Skeletal muscle tissue (tissue), 4 donors: ENCODE results near the gene MCL1. TPM values are rescaled to one million over a fixed set of nuclear protein-coding genes. Genes with fewer than 3 reads are reported as not detected.
A peak's percentile ranks its signal among the peaks of the same experiment; 100 is the strongest.

ENCODE experiments used
- H3K27ac ChIP-seq: one replicate; pipeline ENCODE4 v1.7.0; 2013; ENCODE audit warnings: mild to moderate bottlenecking, low read depth, low read length, inconsistent platforms
- H3K27me3 ChIP-seq, 3 donors: one replicate each; pipeline ENCODE4 v1.7.0; 2013; ENCODE audit warnings: low read length in 3 of 3; ENCODE audit not compliant: control insufficient read depth in 3 of 3, insufficient read depth in 3 of 3
- H3K36me3 ChIP-seq, 3 donors: one replicate each; pipeline ENCODE4 v1.7.0; 2013; ENCODE audit warnings: low read length in 3 of 3; ENCODE audit not compliant: control insufficient read depth in 3 of 3, insufficient read depth in 3 of 3
- H3K4me1 ChIP-seq, 3 donors: one replicate each; pipeline ENCODE4 v1.7.0; 2013; ENCODE audit warnings: low read length in 3 of 3, mild to moderate bottlenecking in 3 of 3; ENCODE audit not compliant: control insufficient read depth in 3 of 3, insufficient read depth in 3 of 3
- H3K4me3 ChIP-seq, 3 donors: one replicate each; pipeline ENCODE4 v1.7.0; 2013; ENCODE audit warnings: low read length in 3 of 3
- H3K9ac ChIP-seq, 3 donors: one replicate each; pipeline ENCODE4 v1.7.0; 2013; ENCODE audit warnings: low read length in 3 of 3, mild to moderate bottlenecking in 3 of 3, moderate library complexity in 2 of 3, low read depth in 1 of 3
- H3K9me3 ChIP-seq, 3 donors: one replicate each; pipeline ENCODE4 v1.7.0; 2013; ENCODE audit warnings: low read length in 3 of 3; ENCODE audit not compliant: control insufficient read depth in 3 of 3
- total RNA-seq: library from RNA; depleted of rRNA; stranded (reverse); fragments of >200 nt; gene quantifications from one replicate; pipeline ENCODE4 v1.2.3, GENCODE V29; 2014
- donor health status: Osteomylitis.

The MCL1 gene
- total RNA-seq, 1 donor from 2014 or later: 157 TPM

DNA sequence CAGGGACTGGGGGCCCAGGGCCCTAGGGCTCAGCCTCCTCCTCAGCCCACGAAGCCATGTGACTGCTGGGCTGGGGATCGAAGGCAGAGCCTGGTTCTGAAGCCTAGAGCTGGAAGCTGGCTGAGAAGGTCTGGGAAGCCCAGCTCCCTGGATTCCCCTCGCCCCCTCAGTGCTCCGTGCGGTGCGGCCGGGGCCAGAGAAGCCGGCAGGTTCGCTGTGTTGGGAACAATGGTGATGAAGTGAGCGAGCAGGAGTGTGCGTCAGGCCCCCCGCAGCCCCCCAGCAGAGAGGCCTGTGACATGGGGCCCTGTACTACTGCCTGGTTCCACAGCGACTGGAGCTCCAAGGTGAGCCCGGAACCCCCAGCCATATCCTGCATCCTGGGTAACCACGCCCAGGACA is 21.1 kb downstream of the MCL1 start:
- Histone ChIP-seq H3K27me3 (no peaks in the 10 kb centered on the region), H3K4me3 (peak overlapping the region in 1 of 3 donors; percentile 20), H3K9me3 (no peaks in the 10 kb centered on the region), H3K36me3 (peaks cover 12 to 21% (median 15%) of the 10 kb centered on the region in 3 donors), H3K4me1 (peaks cover 38 to 55% (median 44%) of the 10 kb centered on the region in 3 donors), H3K27ac (peak overlapping the region; percentile 100), H3K9ac (no peak overlapping the region)

DNA sequence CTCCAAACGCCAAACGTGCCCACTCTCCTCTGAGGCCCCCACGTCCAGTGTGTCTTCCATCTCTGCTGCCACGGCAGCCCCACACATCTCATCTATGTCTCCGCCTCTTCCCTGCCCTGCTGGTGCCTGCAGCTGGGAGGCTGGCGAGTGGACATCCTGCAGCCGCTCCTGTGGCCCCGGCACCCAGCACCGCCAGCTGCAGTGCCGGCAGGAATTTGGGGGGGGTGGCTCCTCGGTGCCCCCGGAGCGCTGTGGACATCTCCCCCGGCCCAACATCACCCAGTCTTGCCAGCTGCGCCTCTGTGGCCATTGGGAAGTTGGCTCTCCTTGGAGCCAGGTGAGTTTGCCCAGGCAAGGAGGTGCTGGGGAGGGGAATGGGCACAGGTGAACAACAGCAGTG is 21.6 kb downstream of the MCL1 start:
- Histone ChIP-seq H3K27me3 (no peaks in the 10 kb centered on the region), H3K9me3 (no peaks in the 10 kb centered on the region), H3K4me3 (no peak overlapping the region), H3K9ac (no peak overlapping the region), H3K27ac (peak overlapping the region; percentile 100), H3K36me3 (peaks cover 12 to 21% (median 15%) of the 10 kb centered on the region in 3 donors), H3K4me1 (peaks cover 37 to 55% (median 43%) of the 10 kb centered on the region in 3 donors)

DNA sequence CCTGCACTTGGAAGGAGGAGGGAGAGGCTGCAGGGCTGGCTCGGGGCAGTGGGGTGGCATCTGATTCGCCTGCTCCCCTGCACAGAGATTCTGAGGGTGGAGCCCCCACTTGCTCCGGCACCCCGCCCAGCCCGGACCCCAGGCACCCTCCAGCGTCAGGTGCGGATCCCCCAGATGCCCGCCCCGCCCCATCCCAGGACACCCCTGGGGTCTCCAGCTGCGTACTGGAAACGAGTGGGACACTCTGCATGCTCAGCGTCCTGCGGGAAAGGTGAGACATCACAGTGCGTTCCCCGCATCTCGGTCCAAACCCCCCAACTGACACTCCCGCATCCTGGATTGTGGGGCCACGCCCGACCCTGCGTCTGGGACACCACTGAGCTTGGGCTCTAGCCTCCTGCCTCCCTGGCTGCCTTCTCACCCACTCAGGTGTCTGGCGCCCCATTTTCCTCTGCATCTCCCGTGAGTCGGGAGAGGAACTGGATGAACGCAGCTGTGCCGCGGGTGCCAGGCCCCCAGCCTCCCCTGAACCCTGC is 22.3 kb downstream of the MCL1 start:
- no peaks in the 10 kb centered on the region for H3K27me3 ChIP-seq
- H3K4me1 ChIP-seq: peaks cover 37 to 55% (median 42%) of the 10 kb centered on the region in 3 donors
- H3K9me3 ChIP-seq: no peaks in the 10 kb centered on the region
- no peak overlapping the region for H3K27ac ChIP-seq
- H3K36me3 ChIP-seq: peaks cover 12 to 21% (median 15%) of the 10 kb centered on the region in 3 donors
- no peak overlapping the region for H3K9ac ChIP-seq
- no peak overlapping the region for H3K4me3 ChIP-seq

DNA sequence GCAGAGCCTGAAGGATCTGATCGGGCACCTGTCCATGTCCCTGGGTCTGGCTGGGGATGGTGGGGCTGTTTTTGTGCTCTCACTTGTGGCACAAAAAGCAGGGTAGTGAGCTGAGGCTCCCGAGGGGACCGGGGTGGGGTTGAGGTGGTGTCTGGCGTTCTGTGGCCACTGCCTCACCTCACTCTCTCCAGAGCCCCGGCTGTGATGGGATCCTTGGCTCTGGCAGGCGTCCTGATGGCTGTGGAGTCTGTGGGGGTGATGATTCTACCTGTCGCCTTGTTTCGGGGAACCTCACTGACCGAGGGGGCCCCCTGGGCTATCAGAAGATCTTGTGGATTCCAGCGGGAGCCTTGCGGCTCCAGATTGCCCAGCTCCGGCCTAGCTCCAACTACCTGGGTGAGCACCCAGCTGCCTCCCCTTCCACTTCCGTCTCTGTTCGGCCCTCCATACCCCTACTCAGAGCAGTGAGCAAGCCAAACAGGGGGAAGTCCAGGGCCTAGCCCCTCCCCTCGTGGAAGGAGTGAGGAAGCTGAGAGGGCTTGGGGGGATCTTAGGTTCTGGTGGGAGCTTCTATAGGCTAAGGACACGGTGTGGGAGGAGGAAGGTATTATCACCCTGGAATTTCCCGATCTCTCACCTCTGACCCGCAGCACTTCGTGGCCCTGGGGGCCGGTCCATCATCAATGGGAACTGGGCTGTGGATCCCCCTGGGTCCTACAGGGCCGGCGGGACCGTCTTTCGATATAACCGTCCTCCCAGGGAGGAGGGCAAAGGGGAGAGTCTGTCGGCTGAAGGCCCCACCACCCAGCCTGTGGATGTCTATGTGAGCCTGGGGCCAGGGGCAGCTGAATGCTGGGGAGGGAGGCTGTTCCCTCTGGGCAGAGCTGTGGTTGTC is 23.2 kb downstream of the MCL1 start:
- no peak overlapping the region for H3K4me3 ChIP-seq
- H3K36me3 ChIP-seq: peaks cover 12 to 21% (median 15%) of the 10 kb centered on the region in 3 donors
- H3K27ac ChIP-seq: no peak overlapping the region
- no peaks in the 10 kb centered on the region for H3K9me3 ChIP-seq
- peaks cover 39 to 57% (median 41%) of the 10 kb centered on the region in 3 donors for H3K4me1 ChIP-seq
- H3K9ac ChIP-seq: no peak overlapping the region
- H3K27me3 ChIP-seq: no peaks in the 10 kb centered on the region

DNA sequence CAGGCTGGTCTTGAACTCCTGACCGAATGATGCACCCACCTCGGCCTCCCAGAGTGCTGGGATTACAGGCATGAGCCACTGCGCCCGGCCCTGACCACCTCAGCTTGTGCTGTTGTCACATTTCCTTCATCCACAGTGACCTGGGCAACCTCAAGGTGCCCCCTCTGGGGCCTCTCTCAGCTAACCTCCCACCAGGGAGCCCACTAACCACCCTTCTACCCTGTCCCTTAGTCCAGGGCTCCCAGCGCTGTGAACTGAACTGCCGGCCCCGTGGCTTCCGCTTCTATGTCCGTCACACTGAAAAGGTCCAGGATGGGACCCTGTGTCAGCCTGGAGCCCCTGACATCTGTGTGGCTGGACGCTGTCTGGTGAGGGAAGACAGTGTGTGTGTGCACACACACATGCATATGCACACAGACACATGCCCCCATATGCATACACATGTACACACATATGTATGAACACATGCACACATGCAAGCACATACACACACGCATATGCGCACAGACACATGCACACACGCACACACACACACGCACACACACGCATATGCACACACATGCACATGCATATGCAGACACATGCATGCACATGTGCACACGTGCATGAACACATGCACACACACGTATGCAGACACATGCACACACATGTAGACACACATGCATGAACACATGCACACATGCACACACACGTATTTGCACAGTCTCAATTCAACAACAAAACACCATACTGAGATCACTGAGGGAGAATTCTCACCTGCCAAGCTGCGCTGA is 24.0 kb downstream of the MCL1 start:
- Histone ChIP-seq H3K9ac (no peak overlapping the region), H3K36me3 (peaks cover 12 to 21% (median 15%) of the 10 kb centered on the region in 3 donors), H3K4me3 (no peak overlapping the region), H3K27me3 (no peaks in the 10 kb centered on the region), H3K27ac (no peak overlapping the region), H3K4me1 (peaks cover 37 to 57% (median 40%) of the 10 kb centered on the region in 3 donors), H3K9me3 (no peaks in the 10 kb centered on the region)

DNA sequence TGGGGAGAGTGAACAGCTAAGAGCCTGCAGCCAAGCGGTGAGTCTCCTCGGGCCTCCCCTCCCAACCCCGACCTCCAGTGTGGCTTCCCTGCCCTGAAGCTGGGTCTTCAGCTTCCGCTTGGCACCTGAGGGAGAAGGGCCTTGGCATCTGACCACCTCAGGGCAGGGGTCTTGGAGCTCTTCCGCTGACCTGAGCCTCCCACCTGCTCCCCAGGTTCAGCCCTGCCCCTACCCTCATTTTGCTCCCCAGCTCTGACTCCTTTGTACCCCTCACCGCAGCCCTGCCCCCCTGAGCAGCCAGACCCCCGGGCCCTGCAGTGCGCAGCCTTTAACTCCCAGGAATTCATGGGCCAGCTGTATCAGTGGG is 25.3 kb downstream of the MCL1 start:
- Histone ChIP-seq H3K9ac (no peak overlapping the region), H3K27me3 (no peaks in the 10 kb centered on the region), H3K4me1 (peaks cover 33 to 52% (median 33%) of the 10 kb centered on the region in 3 donors), H3K36me3 (peaks cover 12 to 21% (median 15%) of the 10 kb centered on the region in 3 donors), H3K9me3 (no peaks in the 10 kb centered on the region), H3K4me3 (no peak overlapping the region), H3K27ac (no peak overlapping the region)

DNA sequence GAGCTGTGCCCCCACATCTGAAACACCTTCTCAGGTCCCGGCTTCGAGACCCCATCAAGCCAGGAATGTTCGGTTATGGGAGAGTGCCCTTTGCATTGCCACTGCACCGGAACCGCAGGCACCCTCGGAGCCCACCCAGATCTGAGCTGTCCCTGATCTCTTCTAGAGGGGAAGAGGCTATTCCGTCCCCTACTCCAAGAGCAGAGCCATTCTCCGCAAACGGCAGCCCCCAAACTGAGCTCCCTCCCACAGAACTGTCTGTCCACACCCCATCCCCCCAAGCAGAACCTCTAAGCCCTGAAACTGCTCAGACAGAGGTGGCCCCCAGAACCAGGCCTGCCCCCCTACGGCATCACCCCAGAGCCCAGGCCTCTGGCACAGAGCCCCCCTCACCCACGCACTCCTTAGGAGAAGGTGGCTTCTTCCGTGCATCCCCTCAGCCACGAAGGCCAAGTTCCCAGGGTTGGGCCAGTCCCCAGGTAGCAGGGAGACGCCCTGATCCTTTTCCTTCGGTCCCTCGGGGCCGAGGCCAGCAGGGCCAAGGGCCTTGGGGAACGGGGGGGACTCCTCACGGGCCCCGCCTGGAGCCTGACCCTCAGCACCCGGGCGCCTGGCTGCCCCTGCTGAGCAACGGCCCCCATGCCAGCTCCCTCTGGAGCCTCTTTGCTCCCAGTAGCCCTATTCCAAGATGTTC is 25.9 kb downstream of the MCL1 start:
- peaks cover 12 to 21% (median 15%) of the 10 kb centered on the region in 3 donors for H3K36me3 ChIP-seq
- no peaks in the 10 kb centered on the region for H3K9me3 ChIP-seq
- peaks cover 29 to 49% (median 32%) of the 10 kb centered on the region in 3 donors for H3K4me1 ChIP-seq
- H3K27me3 ChIP-seq: no peaks in the 10 kb centered on the region
- H3K9ac ChIP-seq: no peak overlapping the region
- no peak overlapping the region for H3K27ac ChIP-seq
- H3K4me3 ChIP-seq: no peak overlapping the region

DNA sequence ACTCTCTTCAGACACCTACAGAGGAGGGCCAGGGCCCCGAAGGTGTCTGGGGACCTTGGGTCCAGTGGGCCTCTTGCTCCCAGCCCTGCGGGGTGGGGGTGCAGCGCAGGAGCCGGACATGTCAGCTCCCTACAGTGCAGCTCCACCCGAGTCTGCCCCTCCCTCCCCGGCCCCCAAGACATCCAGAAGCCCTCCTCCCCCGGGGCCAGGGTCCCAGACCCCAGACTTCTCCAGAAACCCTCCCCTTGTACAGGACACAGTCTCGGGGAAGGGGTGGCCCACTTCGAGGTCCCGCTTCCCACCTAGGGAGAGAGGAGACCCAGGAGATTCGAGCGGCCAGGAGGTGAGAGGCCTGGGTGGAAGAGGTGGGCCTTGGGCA is 26.5 kb downstream of the MCL1 start:
- Histone ChIP-seq H3K36me3 (peaks cover 11 to 17% (median 12%) of the 10 kb centered on the region in 3 donors), H3K27ac (peak overlapping the region; percentile 90), H3K4me1 (peaks cover 30 to 47% (median 32%) of the 10 kb centered on the region in 3 donors), H3K4me3 (no peak overlapping the region), H3K9ac (peak overlapping the region in 1 of 3 donors; percentile 40), H3K9me3 (no peaks in the 10 kb centered on the region), H3K27me3 (no peaks in the 10 kb centered on the region)

DNA sequence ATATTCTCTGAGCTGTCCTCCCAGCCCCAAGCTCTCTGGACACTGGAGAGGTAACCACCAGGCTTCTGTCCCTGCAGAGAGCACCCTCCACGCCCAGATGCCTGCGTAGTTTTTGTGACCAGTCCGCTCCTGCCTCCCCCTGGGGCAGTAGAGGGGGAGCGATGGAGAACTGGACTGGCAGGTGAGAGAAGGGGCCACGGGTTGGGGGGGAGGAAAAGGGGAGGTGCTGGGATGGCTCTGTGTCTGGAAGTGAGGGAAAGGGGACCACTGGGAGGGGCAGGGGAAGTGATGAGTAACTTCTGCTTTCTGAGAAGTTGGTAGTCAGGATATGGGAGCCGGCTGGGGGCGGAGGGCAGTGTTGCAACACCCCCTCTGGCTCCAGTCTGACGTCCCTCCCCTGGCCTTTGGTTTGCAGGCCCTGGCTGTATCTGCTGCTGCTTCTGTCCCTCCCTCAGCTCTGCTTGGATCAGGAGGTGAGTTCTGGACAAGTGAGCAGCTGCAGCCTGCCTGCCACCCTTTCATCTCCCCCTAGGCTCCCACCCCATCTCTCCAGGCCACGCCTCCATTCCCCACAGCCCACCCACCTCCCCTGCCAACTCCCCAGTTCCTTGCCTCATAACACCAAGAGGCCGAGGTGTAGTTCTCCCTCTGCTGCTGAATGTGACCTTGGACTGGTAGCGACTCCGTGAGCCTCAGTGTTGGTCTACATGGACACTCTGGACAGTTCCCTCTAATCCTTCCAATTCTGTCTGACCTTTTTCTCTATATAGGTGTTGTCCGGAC is 27.1 kb downstream of the MCL1 start:
- H3K27me3 ChIP-seq: no peaks in the 10 kb centered on the region
- H3K9ac ChIP-seq: peak overlapping the region; percentile 12 to 40 (median 19)
- peaks cover 30 to 47% (median 32%) of the 10 kb centered on the region in 3 donors for H3K4me1 ChIP-seq
- no peaks in the 10 kb centered on the region for H3K9me3 ChIP-seq
- peak overlapping the region; percentile 90 for H3K27ac ChIP-seq
- H3K36me3 ChIP-seq: peaks cover 11 to 13% (median 11%) of the 10 kb centered on the region in 3 donors
- H3K4me3 ChIP-seq: no peak overlapping the region
